Naive thymus-derived CD8-positive, alpha-beta T cell (primary cell): ENCODE measurements around the gene ENO2. TPM values are rescaled to one million over a fixed set of nuclear protein-coding genes. Genes with fewer than 3 reads are reported as not detected.
"Not testable (repeated sequence)": the region's sequence is repeated elsewhere in the genome, so short reads cannot be mapped to it uniquely, and the experiment has no call there.

Experiments used
- ATAC-seq, 2 donors: fragments of 150-1000 bp; cut with Tn5 transposase in 1 of 2; sonication (Bioruptor Pico), chemical (Tn5 transposase) in 1 of 2; 1 replicate in 1 of 2; 2 replicates in 1 of 2; pipeline ENCODE4 v1.10.0; 2021; ENCODE audit warnings: mild to moderate bottlenecking in 2 of 2, moderate library complexity in 2 of 2
- POLR2A ChIA-PET: fragments of 350-600 bp; sonication (Branson Sonifier 250); formaldehyde crosslinking; loops from one replicate; lab custom pipeline; 2021; ENCODE audit warnings: antibody characterized with exemption; lab: Charles Lee
- DNase-seq, 10 donors: peaks; one replicate each; pipeline versions ENCODE4 v3.0.0 to v3.0.0-alpha.2; 2020 to 2022
- H3K27ac Mint-ChIP-seq, 10 donors: one replicate each; pipeline ENCODE4 v1.8.0; 2020 to 2022; ENCODE audit warnings: mild to moderate bottlenecking in 10 of 10, mixed read lengths in 10 of 10, moderate library complexity in 4 of 10, inconsistent platforms in 1 of 10
- H3K27me3 Mint-ChIP-seq, 5 donors: one replicate each; pipeline ENCODE4 v1.8.0; 2021 to 2022; ENCODE audit warnings: mixed read lengths in 5 of 5
- H3K36me3 Mint-ChIP-seq, 3 donors: one replicate each; pipeline ENCODE4 v1.8.0; 2020 to 2022; ENCODE audit warnings: mixed read lengths in 3 of 3, mild to moderate bottlenecking in 2 of 3, inconsistent platforms in 1 of 3
- H3K4me1 Mint-ChIP-seq, 4 donors: one replicate each; pipeline ENCODE4 v1.8.0; 2021 to 2022; ENCODE audit warnings: mixed read lengths in 4 of 4
- H3K4me3 Mint-ChIP-seq, 10 donors: one replicate each; pipeline ENCODE4 v1.8.0; 2020 to 2022; ENCODE audit warnings: mild to moderate bottlenecking in 10 of 10, mixed read lengths in 10 of 10, moderate library complexity in 6 of 10, inconsistent platforms in 1 of 10
- H3K9me3 Mint-ChIP-seq, 9 donors: one replicate each; pipeline ENCODE4 v1.8.0; 2020 to 2022; ENCODE audit warnings: mixed read lengths in 9 of 9, mild to moderate bottlenecking in 3 of 9, inconsistent platforms in 1 of 9, moderate library complexity in 1 of 9
- polyA plus RNA-seq, 3 donors: library from polyadenylated mRNA; unstranded; fragments of 300-500 nt; fragmentation: Illumina TruSeq; gene quantifications; one replicate each; pipeline ENCODE4 v1.2.3, GENCODE V29; 2021
- total RNA-seq, 8 experiments: library from RNA in 2 of 8; stranded (reverse) in 2 of 8; gene quantifications; one replicate each; pipeline ENCODE4 v1.2.3 and lab custom pipeline; 2021 to 2026

ENO2 gene
- total and polyA plus RNA-seq, 5 experiments from 2014 or later, result 19.4 to 144 (median 29.2) TPM

DNA sequence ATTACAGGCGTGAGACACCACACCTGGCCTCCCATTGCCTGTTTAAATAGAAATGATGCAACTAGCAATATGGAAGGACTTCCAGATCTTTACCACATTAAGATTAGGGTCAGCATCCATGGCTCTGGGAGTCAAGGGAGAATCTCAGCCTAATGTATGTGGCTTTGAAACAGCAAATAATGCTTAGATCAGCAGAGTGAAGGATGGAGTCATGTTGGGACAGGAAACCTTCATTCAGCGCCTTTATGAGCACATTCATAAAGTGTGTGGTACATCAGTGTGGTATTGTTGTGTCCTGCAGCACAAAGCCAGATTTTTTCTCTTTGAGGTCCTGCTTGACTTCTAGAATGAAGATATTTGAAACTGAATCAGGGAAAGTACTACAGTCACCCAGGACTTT lies 26.0 kb upstream of the ENO2 start:
- H3K9me3 Mint-ChIP-seq, result no peaks in the 10 kb centered on the region
- no peak overlapping the region for H3K4me3 Mint-ChIP-seq
- ATAC-seq (no peak), DNase-seq (no peak)
- H3K27me3 Mint-ChIP-seq, result no peaks in the 10 kb centered on the region
- POLR2A ChIA-PET, result interaction anchor here (0.7 kb wide), 1 partner anchor 16 kb away, joined by 3 read pairs; the partner anchor contains the start of gene SPSB2
- H3K27ac Mint-ChIP-seq, result no peak overlapping the region
- H3K36me3 Mint-ChIP-seq, result peaks cover 0 to 11% (median 2%) of the 10 kb centered on the region in 3 donors
- H3K4me1 Mint-ChIP-seq, result peaks cover 1 to 17% (median 15%) of the 10 kb centered on the region in 4 donors

DNA sequence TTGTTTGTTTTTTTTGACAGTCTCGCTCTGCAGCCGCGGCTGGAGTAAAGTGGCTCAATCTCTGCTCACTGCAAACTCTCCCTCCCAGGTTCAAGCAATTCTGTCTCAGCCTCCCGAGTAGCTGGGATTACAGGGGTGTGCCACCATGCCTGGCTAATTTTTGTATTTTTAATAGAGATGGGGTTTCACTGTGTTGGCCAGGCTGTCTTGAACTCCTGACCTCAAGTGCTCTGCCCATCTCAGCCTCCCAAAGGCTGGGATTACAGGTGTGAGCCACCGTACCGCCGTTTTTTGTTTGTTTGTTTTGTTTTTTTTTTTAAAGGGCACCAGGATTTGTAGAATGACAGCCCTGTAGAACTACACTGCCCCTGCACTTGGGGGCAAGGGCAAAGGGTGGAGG lies 25.6 kb upstream of the ENO2 start:
- not testable (repeated sequence) for DNase-seq, H3K9me3 Mint-ChIP-seq, H3K27me3 Mint-ChIP-seq, H3K4me3 Mint-ChIP-seq, ATAC-seq
- peak overlapping the region in 1 of 10 donors; percentile 25 for H3K27ac Mint-ChIP-seq
- H3K36me3 Mint-ChIP-seq, result peaks cover 0 to 10% (median 2%) of the 10 kb centered on the region in 3 donors
- H3K4me1 Mint-ChIP-seq, result peaks cover 1 to 17% (median 15%) of the 10 kb centered on the region in 4 donors
- POLR2A ChIA-PET, result interaction anchor here (0.7 kb wide), 1 partner anchor 16 kb away, joined by 3 read pairs; the partner anchor contains the start of gene SPSB2

DNA sequence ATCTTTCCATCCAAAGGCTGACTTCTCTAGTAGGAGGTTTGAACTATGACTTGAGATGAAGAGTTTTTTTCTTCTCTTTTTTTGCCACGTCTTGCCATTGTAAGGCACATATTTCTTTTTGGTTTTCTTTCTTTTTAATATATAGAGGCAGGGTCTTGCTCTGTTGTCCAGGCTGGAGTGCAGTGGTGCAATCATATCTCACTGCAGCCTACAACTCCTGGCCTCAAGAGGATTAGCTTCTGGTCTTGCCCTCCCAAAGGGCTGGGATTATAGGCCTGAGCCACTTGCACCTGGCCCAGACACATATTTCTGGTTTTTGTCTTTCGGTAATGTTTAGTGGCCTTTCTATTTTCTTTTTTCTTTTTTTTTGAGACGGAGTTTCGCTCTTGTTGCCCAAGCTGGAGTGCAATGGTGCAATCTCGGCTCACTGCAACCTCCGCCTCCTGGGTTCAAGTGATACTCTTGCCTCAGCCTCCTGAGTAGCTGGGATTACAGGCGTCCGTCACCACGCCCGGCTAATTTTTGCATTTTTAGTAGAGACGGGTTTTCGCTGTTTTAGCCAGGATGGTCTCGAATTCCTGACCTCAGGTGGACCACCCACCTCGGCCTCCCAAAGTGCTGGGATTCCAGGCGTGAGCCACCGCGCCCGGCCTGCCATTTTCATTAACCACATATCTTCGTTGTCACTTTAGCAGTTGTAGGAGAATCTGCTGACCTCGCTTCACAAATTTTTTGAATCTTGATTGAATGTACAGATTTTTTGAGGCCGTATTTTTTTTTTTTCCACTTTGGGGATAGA lies 24.4 kb upstream of the ENO2 start:
- H3K27me3 Mint-ChIP-seq, POLR2A ChIA-PET, H3K9me3 Mint-ChIP-seq, H3K36me3 Mint-ChIP-seq, DNase-seq, ATAC-seq: not testable (repeated sequence)
- Mint-ChIP-seq H3K27ac (peak overlapping the region in 5 of 10 donors; percentile 57 to 95 (median 90)), H3K4me3 (peak overlapping the region in 8 of 10 donors; percentile 6 to 87 (median 84)), H3K4me1 (peaks cover 0 to 17% (median 15%) of the 10 kb centered on the region in 4 donors)

DNA sequence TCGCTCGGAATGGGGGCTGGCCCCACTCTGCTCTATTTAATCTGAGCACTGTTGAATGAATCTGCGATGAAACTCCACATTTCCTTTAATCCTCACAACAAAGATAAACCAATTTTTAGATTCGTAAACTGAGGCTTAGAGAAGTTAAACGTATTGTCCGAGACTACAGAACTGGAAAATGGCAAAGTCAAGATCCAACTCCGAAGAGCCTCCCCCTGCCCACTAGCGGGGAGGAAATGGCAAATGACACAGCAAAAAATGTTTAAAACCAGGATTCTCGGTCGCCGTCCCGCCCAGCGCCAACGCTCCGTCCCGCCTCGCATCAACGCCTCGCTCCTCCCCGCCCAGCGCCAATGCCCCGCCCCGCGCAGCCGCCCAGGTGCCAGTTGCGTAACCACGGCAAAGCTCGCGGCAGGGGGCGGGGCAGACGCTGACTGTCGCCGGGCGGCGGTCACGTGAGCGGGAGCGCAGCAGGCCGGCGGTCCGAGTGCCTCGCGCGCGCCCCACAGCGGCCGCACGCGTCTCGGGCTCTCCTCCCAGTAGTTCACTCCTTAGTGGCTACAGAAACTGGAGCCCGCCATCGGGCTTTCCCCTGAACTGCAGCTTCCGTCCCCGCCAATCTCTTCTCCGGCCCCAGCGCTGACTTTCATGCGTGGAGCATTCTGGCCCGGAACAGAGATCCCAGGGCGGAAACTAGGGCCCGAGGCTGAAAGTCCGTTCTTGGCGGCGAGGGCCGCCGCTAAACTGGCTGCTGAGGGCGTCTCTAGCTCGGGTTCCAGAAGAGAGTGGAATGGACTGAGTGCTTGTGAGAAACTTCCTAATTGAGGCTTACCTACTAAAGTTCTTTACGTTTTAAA lies 23.4 kb upstream of the ENO2 start:
- peak; percentile 94 to 95 for ATAC-seq
- DNase-seq, result peak; percentile 92 to 100 (median 97)
- Mint-ChIP-seq H3K4me1 (peaks cover 0 to 17% (median 15%) of the 10 kb centered on the region in 4 donors), H3K27me3 (no peaks in the 10 kb centered on the region), H3K9me3 (no peaks in the 10 kb centered on the region), H3K36me3 (no peaks in the 10 kb centered on the region), H3K4me3 (peak overlapping the region; percentile 77 to 90 (median 84)), H3K27ac (peak overlapping the region; percentile 88 to 96 (median 94))
- POLR2A ChIA-PET, result interaction anchor here (0.5 to 2.8 kb wide), 24 partner anchors 11 to 740 kb away, joined by 3 to 88 read pairs (median 5); partner anchors contain the start of genes ATN1, C12orf57, C1RL and CDCA3

DNA sequence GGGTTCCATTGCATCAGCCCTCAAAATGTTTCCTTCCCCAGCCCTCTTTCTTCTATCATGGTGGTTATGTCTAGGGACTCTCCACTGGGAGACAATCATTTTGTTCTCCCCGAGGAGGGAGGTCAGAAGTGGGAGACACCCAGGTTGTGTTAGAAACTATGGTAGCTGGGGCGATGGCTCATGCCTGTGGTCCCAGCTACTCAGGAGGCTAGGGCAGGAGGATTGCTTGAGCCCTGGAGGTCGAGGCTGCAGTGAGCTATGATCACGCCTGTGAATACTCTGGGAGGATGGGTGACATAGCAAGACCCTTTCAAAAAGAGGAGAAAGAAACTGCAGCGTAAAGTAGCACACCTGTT lies 22.8 kb upstream of the ENO2 start:
- H3K4me3 Mint-ChIP-seq, result peak overlapping the region; percentile 77 to 90 (median 84)
- POLR2A ChIA-PET, result interaction anchor here (0.6 to 2.8 kb wide), 21 partner anchors 11 to 217 kb away, joined by 3 to 88 read pairs (median 5); partner anchors contain the start of genes ATN1, C12orf57, C1RL and CDCA3
- peak overlapping the region; percentile 88 to 96 (median 94) for H3K27ac Mint-ChIP-seq
- H3K4me1 Mint-ChIP-seq, result peaks cover 0 to 17% (median 15%) of the 10 kb centered on the region in 4 donors
- no peaks in the 10 kb centered on the region for H3K27me3 Mint-ChIP-seq
- no peaks in the 10 kb centered on the region for H3K36me3 Mint-ChIP-seq
- DNase-seq (no peak), ATAC-seq (no peak)
- H3K9me3 Mint-ChIP-seq, result no peaks in the 10 kb centered on the region

DNA sequence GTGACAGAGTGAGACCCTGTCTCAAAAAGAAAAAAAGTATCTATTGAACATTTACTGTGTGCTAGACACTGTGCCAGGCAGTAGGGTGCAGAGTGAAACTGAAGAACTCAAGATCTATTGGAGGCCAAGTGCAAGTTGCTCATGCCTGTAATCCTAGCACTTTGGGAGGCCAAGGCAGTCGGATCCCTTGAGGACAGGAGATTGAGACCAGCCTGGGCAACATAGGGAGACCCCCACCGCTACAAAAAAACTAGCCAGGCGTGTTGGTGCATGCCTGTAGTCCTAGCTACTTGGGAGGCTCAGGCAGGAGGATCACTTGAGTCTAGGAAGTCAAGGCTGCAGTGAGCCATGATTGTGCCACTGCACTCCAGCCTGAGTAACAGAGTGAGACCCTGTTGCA lies 21.7 kb upstream of the ENO2 start:
- POLR2A ChIA-PET, result interaction anchor here (0.7 to 2.8 kb wide), 8 partner anchors 10 to 235 kb away, joined by 3 to 88 read pairs (median 4); partner anchors contain the start of genes ENO2, SPSB2 and TPI1
- not testable (repeated sequence) for DNase-seq, H3K27me3 Mint-ChIP-seq, H3K36me3 Mint-ChIP-seq, ATAC-seq, H3K9me3 Mint-ChIP-seq
- Mint-ChIP-seq H3K4me1 (peaks cover 0 to 17% (median 15%) of the 10 kb centered on the region in 4 donors), H3K4me3 (peak overlapping the region in 4 of 10 donors; percentile 22 to 84 (median 42)), H3K27ac (peak overlapping the region in 2 of 10 donors; percentile 44 to 56)

DNA sequence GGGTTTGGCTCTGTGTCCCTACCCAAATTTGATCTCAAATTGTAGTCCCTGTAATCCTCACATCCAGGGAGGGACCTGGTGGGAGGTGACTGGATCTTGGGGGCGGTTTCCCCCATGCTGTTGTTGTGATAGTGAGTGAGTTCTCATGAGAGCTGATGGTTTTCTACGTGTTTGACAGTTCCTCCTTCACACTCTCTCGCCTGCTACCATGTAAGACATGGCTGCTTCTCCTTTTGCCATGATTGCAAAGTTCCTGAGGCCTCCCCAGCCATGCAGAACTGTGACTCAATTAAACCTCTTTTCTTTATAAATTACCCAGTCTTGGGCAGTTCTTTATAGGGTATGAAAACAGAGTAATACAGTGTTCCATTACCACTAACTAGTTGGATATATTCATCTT lies 20.1 kb upstream of the ENO2 start:
- Mint-ChIP-seq H3K36me3 (no peaks in the 10 kb centered on the region), H3K4me3 (no peak overlapping the region), H3K27ac (no peak overlapping the region), H3K9me3 (no peaks in the 10 kb centered on the region), H3K27me3 (no peaks in the 10 kb centered on the region), H3K4me1 (peaks cover 0 to 18% (median 15%) of the 10 kb centered on the region in 4 donors)
- ATAC-seq, result no peak
- DNase-seq, result no peak
- POLR2A ChIA-PET, result interaction anchor here (0.7 kb wide), 1 partner anchor 23 kb away, joined by 5 read pairs; no protein-coding TSS in a partner anchor

DNA sequence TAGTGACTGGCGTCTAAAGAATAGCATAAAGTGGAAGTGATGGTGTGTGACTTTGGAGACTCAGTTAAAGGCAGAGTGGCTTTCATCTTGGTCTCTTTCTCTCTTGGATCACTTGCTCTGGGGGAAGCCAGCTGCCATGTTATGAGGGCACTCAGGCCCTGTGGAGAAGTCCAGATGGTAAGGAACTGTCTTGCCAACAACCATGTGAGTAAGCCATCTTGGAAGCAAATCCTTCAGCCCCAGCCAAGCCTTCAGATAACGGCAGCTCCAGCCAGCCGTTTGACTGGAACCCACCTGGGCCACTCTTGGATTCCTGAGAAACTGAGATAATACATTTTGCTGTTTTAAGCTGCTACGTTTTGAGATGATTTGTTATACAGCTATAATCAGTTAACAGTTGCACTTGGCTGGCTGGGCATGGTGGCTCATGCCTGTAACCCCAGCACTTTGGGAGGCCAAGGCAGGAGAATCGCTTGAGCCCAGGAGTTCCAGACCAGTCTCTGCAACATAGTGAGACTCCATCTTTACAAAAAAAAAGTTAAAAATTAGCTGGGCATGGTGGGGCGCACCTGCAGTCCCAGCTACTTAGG lies 17.4 kb upstream of the ENO2 start:
- no peaks in the 10 kb centered on the region for H3K36me3 Mint-ChIP-seq
- DNase-seq (no peak), ATAC-seq (no peak)
- no peak overlapping the region for H3K4me3 Mint-ChIP-seq
- H3K9me3 Mint-ChIP-seq, result no peaks in the 10 kb centered on the region
- H3K27me3 Mint-ChIP-seq, result no peaks in the 10 kb centered on the region
- peaks cover 0 to 11% (median 4%) of the 10 kb centered on the region in 4 donors for H3K4me1 Mint-ChIP-seq
- peak overlapping the region in 1 of 10 donors; percentile 29 for H3K27ac Mint-ChIP-seq
- POLR2A ChIA-PET, result interaction anchor here (1.8 kb wide), 1 partner anchor 11 kb away, joined by 5 read pairs; no protein-coding TSS in a partner anchor

DNA sequence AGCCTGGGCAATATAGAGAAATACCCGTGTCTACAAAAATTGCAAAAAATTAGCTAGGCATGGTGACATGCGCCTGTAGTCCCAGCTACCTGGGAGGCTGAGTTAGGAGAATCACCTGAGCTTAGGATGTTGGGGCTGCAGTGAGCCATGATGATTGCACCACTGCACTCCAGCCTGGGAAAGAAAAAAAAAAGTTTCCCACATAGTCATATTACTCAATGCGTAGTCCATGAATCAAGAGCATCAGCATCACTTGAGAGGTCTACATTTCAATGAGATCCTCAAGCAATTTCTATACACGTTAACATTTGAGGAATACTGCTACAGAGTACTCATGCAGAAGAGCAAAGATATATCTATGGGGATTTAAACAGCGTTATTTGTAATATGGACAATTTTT lies 15.0 kb upstream of the ENO2 start:
- Mint-ChIP-seq H3K9me3 (no peaks in the 10 kb centered on the region), H3K36me3 (no peaks in the 10 kb centered on the region), H3K4me3 (no peak overlapping the region), H3K4me1 (peaks cover 0 to 9% (median 5%) of the 10 kb centered on the region in 4 donors), H3K27me3 (no peaks in the 10 kb centered on the region), H3K27ac (no peak overlapping the region)
- no peak for DNase-seq
- POLR2A ChIA-PET, result no interaction called here
- no peak for ATAC-seq

DNA sequence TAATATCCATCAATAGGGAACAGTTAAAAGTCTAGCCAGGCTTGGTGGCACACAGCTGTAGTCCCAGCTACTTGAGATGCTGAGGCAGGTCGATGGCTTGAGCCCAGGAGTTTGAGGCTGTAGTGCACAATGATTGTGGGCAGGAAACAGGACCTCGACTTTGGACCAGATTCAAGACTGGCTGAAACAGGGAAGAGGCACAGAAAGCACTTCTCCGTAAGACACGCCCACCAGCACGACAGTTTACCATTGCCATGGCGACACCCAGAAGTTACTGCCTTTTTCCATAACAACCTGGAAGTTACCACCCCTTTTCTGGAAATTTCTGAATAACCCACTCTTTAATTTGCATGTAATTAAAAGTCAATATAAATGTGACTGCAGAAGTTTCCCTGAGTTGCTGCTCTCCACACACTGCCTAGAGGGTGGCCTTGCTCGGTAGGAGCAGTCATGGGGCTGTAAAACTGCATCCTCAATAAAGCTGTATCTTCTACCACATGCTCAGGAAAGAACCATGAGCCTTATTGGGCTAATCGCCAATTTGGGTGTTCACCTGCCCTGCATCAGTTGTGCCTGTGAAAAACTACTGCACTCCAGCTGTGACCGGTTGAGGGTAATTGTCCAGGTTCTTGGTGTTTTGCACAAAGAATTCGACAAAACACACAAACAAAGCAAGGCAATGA lies 14.4 kb upstream of the ENO2 start:
- Mint-ChIP-seq H3K4me3 (no peak overlapping the region), H3K36me3 (no peaks in the 10 kb centered on the region), H3K27ac (peak overlapping the region in 1 of 10 donors; percentile 3), H3K27me3 (no peaks in the 10 kb centered on the region), H3K4me1 (peaks cover 0 to 9% (median 5%) of the 10 kb centered on the region in 4 donors), H3K9me3 (no peaks in the 10 kb centered on the region)
- ATAC-seq (no peak), DNase-seq (no peak)
- POLR2A ChIA-PET, result no interaction called here

DNA sequence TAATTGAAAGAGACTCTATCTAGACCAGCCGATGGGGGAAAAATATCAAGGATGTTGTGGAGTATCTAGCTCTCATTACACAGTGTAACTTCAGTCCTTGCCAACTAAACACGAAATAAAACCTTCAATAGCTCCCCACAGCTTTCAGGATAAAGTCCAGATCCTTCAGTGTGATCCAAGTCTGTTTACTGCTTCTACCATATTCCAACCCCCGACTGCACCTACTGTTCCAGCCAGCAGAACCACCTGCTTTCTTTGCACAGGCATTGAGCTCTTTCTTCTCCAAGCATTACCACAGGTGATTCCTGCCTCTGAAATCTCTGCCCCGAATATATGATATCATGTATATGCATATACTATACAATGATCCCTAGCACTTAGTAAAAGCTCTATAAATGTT lies 11.9 kb upstream of the ENO2 start:
- no peak for DNase-seq
- Mint-ChIP-seq H3K27me3 (no peaks in the 10 kb centered on the region), H3K4me3 (no peak overlapping the region), H3K27ac (peak overlapping the region in 1 of 10 donors; percentile 5), H3K4me1 (peaks cover 0 to 9% (median 5%) of the 10 kb centered on the region in 4 donors), H3K9me3 (no peaks in the 10 kb centered on the region), H3K36me3 (no peaks in the 10 kb centered on the region)
- no peak for ATAC-seq
- POLR2A ChIA-PET, result interaction anchor here (0.6 to 4.7 kb wide), 6 partner anchors 10 to 85 kb away, joined by 3 to 43 read pairs (median 4); partner anchors contain the start of genes ENO2 and SPSB2
